NCI-H1105 (cell line): ENCODE results near the gene NNMT.

Source experiments
- DNase-seq: peaks from one replicate; lab custom pipeline; 2025; lab: John Stamatoyannopoulos, UW

The NNMT gene

GRCh38 chr11:114348200-114349191 lies 52.3 kb downstream of the NNMT start:
- DNase-seq, result peak; percentile 52

- DNase-seq, result no peak
Measured at GRCh38 chr11:114350022-114350421, 53.8 kb downstream of the NNMT start.

GRCh38 chr11:114353443-114353842 lies 57.2 kb downstream of the NNMT start:
- no peak for DNase-seq

GRCh38 chr11:114354076-114354475 lies 57.9 kb downstream of the NNMT start:
- no peak for DNase-seq

GRCh38 chr11:114358716-114359115 lies 62.5 kb downstream of the NNMT start:
- DNase-seq, result no peak

- DNase-seq, result no peak
Measured at GRCh38 chr11:114359342-114359741, 63.1 kb downstream of the NNMT start.

- DNase-seq, result no peak
Measured at GRCh38 chr11:114362326-114362725, 66.1 kb downstream of the NNMT start.

- DNase-seq, result no peak
Measured at GRCh38 chr11:114362958-114363357, 66.8 kb downstream of the NNMT start.
